SK-N-SH (cell line): ENCODE results near the gene EFNB1. TPM values are rescaled to one million over a fixed set of nuclear protein-coding genes. Genes with fewer than 3 reads are reported as not detected.

ENCODE experiments used
- CTCF ChIA-PET: fragments of 300-600, 350-600 bp; formaldehyde crosslinking; extraction: SDS; loops from one replicate; lab custom pipeline; 2021; lab: Yijun Ruan, JAX
- POLR2A ChIA-PET: fragments of 350-600 bp; sonication (Branson Sonifier 250); formaldehyde crosslinking; extraction: SDS; loops from one replicate; lab custom pipeline; 2020; ENCODE audit warnings: antibody characterized with exemption, inconsistent platforms; lab: Yijun Ruan, JAX
- DNase-seq: peaks from one replicate; pipeline ENCODE4 v3.0.0; 2012
- H2AFZ ChIP-seq: fragments of 200-600 bp; sonication (generic); 2 replicates; pipeline ENCODE4 v1.8.1; 2016; ENCODE audit warnings: antibody characterized with exemption, mild to moderate bottlenecking, low read depth
- H3F3A ChIP-seq: fragments of 200-600 bp; sonication (generic); replicated peaks from 2 replicates; pipeline ENCODE3; 2016; ENCODE audit warnings: antibody characterized with exemption, mild to moderate bottlenecking; ENCODE audit not compliant: insufficient read depth
- H3K27ac ChIP-seq, 2 experiments: fragments of 200-500 bp in 1 of 2; fragments of 200-600 bp in 1 of 2; sonication (Bioruptor generic) in 1 of 2; sonication (generic), shearing (Covaris generic) in 1 of 2; 2 replicates each; pipeline versions ENCODE4 v1.5.1 to v1.6.1; 2014 to 2016; ENCODE audit warnings: low read depth in 2 of 2, inconsistent platforms in 1 of 2, low read length in 1 of 2, mild to moderate bottlenecking in 1 of 2, mixed read lengths in 1 of 2
- H3K27me3 ChIP-seq: fragments of 200-600 bp; sonication (generic), shearing (Covaris generic); 2 replicates; pipeline ENCODE4 v1.6.1; 2016; ENCODE audit warnings: mixed run types; ENCODE audit not compliant: insufficient read depth
- H3K36me3 ChIP-seq, 2 experiments: fragments of 200-500 bp in 1 of 2; fragments of 200-600 bp in 1 of 2; sonication (Bioruptor generic) in 1 of 2; sonication (generic) in 1 of 2; replicated peaks in 1 of 2; 2 replicates each; pipeline versions ENCODE3 to v1.5.1; 2014 to 2016; ENCODE audit warnings: low read length in 1 of 2, mild to moderate bottlenecking in 1 of 2; ENCODE audit not compliant: insufficient read depth in 2 of 2, control insufficient read depth in 1 of 2
- H3K4me1 ChIP-seq, 2 experiments: fragments of 200-500 bp in 1 of 2; fragments of 200-600 bp in 1 of 2; sonication (Bioruptor generic) in 1 of 2; sonication (generic), shearing (Covaris generic) in 1 of 2; 2 replicates each; pipeline versions ENCODE4 v1.5.1 to v1.6.1; 2014 to 2016; ENCODE audit warnings: low read depth in 1 of 2, low read length in 1 of 2, mixed run types in 1 of 2; ENCODE audit not compliant: insufficient read depth in 2 of 2, control insufficient read depth in 1 of 2
- H3K4me2 ChIP-seq: fragments of 200-600 bp; sonication (generic), shearing (Covaris generic); 2 replicates; pipeline ENCODE4 v1.6.1; 2017; ENCODE audit warnings: mixed run types
- H3K4me3 ChIP-seq, 2 experiments: fragments of 200-500 bp in 1 of 2; fragments of 200-600 bp in 1 of 2; sonication (Bioruptor generic) in 1 of 2; sonication (generic), shearing (Covaris generic) in 1 of 2; 2 replicates each; pipeline versions ENCODE4 v1.5.1 to v1.8.1; 2014 to 2016; ENCODE audit warnings: low read depth in 2 of 2, inconsistent platforms in 1 of 2, low read length in 1 of 2, mild to moderate bottlenecking in 1 of 2, mixed read lengths in 1 of 2, moderate library complexity in 1 of 2
- H3K79me2 ChIP-seq: fragments of 200-600 bp; sonication (generic); 2 replicates; pipeline ENCODE4 v1.8.1; 2017; ENCODE audit warnings: mild to moderate bottlenecking; ENCODE audit not compliant: insufficient read depth
- H3K9ac ChIP-seq: fragments of 200-600 bp; sonication (generic); 2 replicates; pipeline ENCODE4 v1.6.1; 2017; ENCODE audit warnings: mixed run types
- H3K9me2 ChIP-seq: fragments of 200-600 bp; sonication (generic); 2 replicates; pipeline ENCODE4 v1.6.1; 2017; ENCODE audit warnings: mixed run types
- H3K9me3 ChIP-seq: fragments of 200-600 bp; sonication (generic); 2 replicates; pipeline ENCODE4 v1.6.1; 2017; ENCODE audit warnings: mixed run types, mild to moderate bottlenecking, moderate library complexity
- H4K20me1 ChIP-seq: fragments of 200-600 bp; sonication (generic); 2 replicates; pipeline ENCODE4 v1.6.1; 2017; ENCODE audit warnings: mild to moderate bottlenecking, mixed run types; ENCODE audit not compliant: insufficient read depth
- CTCF ChIP-seq: fragments of 200-600 bp; sonication (generic); IDR thresholded peaks from 2 replicates; pipeline ENCODE4 v1.6.1; 2017; ENCODE audit warnings: antibody characterized with exemption, mild to moderate bottlenecking, moderate library complexity
- EP300 ChIP-seq, 2 experiments: IDR thresholded peaks; 2 replicates each; pipeline versions ENCODE4 v1.4.0 to v1.6.1; 2012; ENCODE audit warnings: borderline replicate concordance in 1 of 2, low read depth in 1 of 2, low read length in 1 of 2
- FOSL2 ChIP-seq: IDR thresholded peaks from 2 replicates; pipeline ENCODE4 v1.4.0; 2012; ENCODE audit warnings: low read depth, mild to moderate bottlenecking, moderate library complexity, borderline replicate concordance
- FOXJ3 ChIP-seq: sonication (generic); formaldehyde crosslinking; IDR thresholded peaks from 2 replicates; pipeline ENCODE4 v1.5.1; 2020; ENCODE audit warnings: mild to moderate bottlenecking, missing genetic modification reagents
- FOXM1 ChIP-seq: IDR thresholded peaks from 2 replicates; pipeline ENCODE4 v1.4.0; 2012; ENCODE audit warnings: low read depth, mild to moderate bottlenecking
- GATA2 ChIP-seq: sonication (generic); formaldehyde crosslinking; IDR thresholded peaks from 2 replicates; pipeline ENCODE4 v1.5.0; 2020; ENCODE audit warnings: mild to moderate bottlenecking, missing genetic modification reagents
- MAX ChIP-seq: IDR thresholded peaks from 2 replicates; pipeline ENCODE4 v1.4.0; 2012; ENCODE audit warnings: low read depth
- MXI1 ChIP-seq: IDR thresholded peaks from 2 replicates; pipeline ENCODE4 v1.6.1; 2012; ENCODE audit warnings: mild to moderate bottlenecking, low read depth, low read length, improper control_type of control experiment
- NFIC ChIP-seq: IDR thresholded peaks from 2 replicates; pipeline ENCODE4 v1.4.0; 2012; ENCODE audit warnings: borderline replicate concordance
- NRF1 ChIP-seq: IDR thresholded peaks from 2 replicates; pipeline ENCODE4 v1.6.1; 2012; ENCODE audit warnings: low read depth, mild to moderate bottlenecking, low read length
- POLR2AphosphoS5 ChIP-seq: IDR thresholded peaks from 2 replicates; pipeline ENCODE4 v1.6.1; 2012; ENCODE audit warnings: low read depth, low read length
- RAD21 ChIP-seq: IDR thresholded peaks from 2 replicates; pipeline ENCODE4 v1.6.1; 2012; ENCODE audit warnings: mild to moderate bottlenecking, low read length
- RCOR1 ChIP-seq: fragments of 150-350 bp; IDR thresholded peaks from 2 replicates; pipeline ENCODE4 v1.6.1; 2017; ENCODE audit warnings: antibody characterized with exemption, low read length
- RFX5 ChIP-seq: IDR thresholded peaks from 2 replicates; pipeline ENCODE4 v1.6.1; 2012; ENCODE audit warnings: mild to moderate bottlenecking, improper control_type of control experiment, low read length
- RXRA ChIP-seq: IDR thresholded peaks from 2 replicates; pipeline ENCODE4 v1.4.0; 2012; ENCODE audit warnings: low read depth, mild to moderate bottlenecking, borderline replicate concordance
- SIN3A ChIP-seq: IDR thresholded peaks from 2 replicates; pipeline ENCODE4 v1.6.1; 2012; ENCODE audit warnings: low read depth, mild to moderate bottlenecking, low read length, moderate library complexity, borderline replicate concordance
- TEAD4 ChIP-seq: IDR thresholded peaks from 2 replicates; pipeline ENCODE4 v1.4.0; 2012; ENCODE audit warnings: mild to moderate bottlenecking, borderline replicate concordance; ENCODE audit not compliant: insufficient read depth
- USF1 ChIP-seq: IDR thresholded peaks from 2 replicates; pipeline ENCODE4 v1.4.0; 2012; ENCODE audit warnings: low read depth, borderline replicate concordance
- ZBTB33 ChIP-seq: IDR thresholded peaks from 2 replicates; pipeline ENCODE4 v1.4.0; 2012; ENCODE audit warnings: low read depth, borderline replicate concordance
- WGBS: methylation state at CpG from one replicate; pipeline ENCODE4 v1.1.6; 2017; ENCODE audit warnings: low lambda C conversion rate; 5-methylcytosine and 5-hydroxymethylcytosine counted together
- polyA plus RNA-seq, 3 experiments: library from polyadenylated mRNA; depleted of rRNA; stranded (reverse); fragments of >200 nt; gene quantifications; 2 replicates each; pipeline ENCODE4 v1.2.3, GENCODE V29; 2012

The EFNB1 gene
- polyA plus RNA-seq, 1 of the 3 experiments (the other 2 are of a cell fraction), result 8.4 TPM

- TF ChIP-seq RXRA (no peak), USF1 (no peak), MXI1 (no peak), TEAD4 (no peak), RFX5 (no peak), MAX (no peak)
- TF ChIP-seq, all 33 proteins: peak for 0
- CTCF ChIA-PET, result interaction anchor here (1.2 kb wide), 1 partner anchor 11 kb away, joined by 5 read pairs; no protein-coding TSS in a partner anchor
- Histone ChIP-seq H3K27ac (no peak overlapping the region), H3K79me2 (no peaks in the 10 kb centered on the region), H4K20me1 (peaks cover 2% of the 10 kb centered on the region; the same call in 1 of the 2 replicates), H3K9me3 (no peaks in the 10 kb centered on the region), H3K36me3 (no peaks in the 10 kb centered on the region), H3K4me2 (no peak overlapping the region), H3K27me3 (peaks cover 10% of the 10 kb centered on the region; the same call in 1 of the 2 replicates), H3K9me2 (no peaks in the 10 kb centered on the region), H3F3A (no peaks in the 10 kb centered on the region), H2AFZ (no peak overlapping the region), H3K4me1 (peaks cover 0 to 10% of the 10 kb centered on the region in 2 experiments; a peak in 1 of 4 replicates), H3K4me3 (no peak overlapping the region), H3K9ac (no peak overlapping the region)
- whole genome bisulfite sequencing, result 55% methylated on average over 4 of the region's 4 CpGs
- no peak for DNase-seq
- POLR2A ChIA-PET, result interaction anchor here (1.0 kb wide), 1 partner anchor 10 kb away, joined by 3 read pairs; no protein-coding TSS in a partner anchor
These were observed 5.1 kb downstream of the EFNB1 start for GRCh38 chrX:68833855-68834331.

- Histone ChIP-seq H3K27me3 (peaks cover 10% of the 10 kb centered on the region; the same call in 1 of the 2 replicates), H3K9ac (no peak overlapping the region), H3K36me3 (no peaks in the 10 kb centered on the region), H3K9me2 (no peaks in the 10 kb centered on the region), H3K27ac (no peak overlapping the region), H3K4me1 (peaks cover 0 to 10% of the 10 kb centered on the region in 2 experiments; a peak in 1 of 4 replicates), H3K4me3 (no peak overlapping the region), H3K79me2 (no peaks in the 10 kb centered on the region), H3K9me3 (no peaks in the 10 kb centered on the region), H2AFZ (no peak overlapping the region), H3F3A (no peaks in the 10 kb centered on the region), H4K20me1 (peaks cover 2% of the 10 kb centered on the region; the same call in 1 of the 2 replicates), H3K4me2 (no peak overlapping the region)
- WGBS, result 44% methylated on average over 2 of the region's 7 CpGs
- no peak for DNase-seq
- CTCF ChIA-PET, result interaction anchor here (1.0 to 1.2 kb wide), 2 partner anchors 12 to 17 kb away, joined by 4 to 5 read pairs; no protein-coding TSS in a partner anchor
- POLR2A ChIA-PET, result interaction anchor here (1.0 kb wide), 1 partner anchor 10 kb away, joined by 3 read pairs; no protein-coding TSS in a partner anchor
- TF ChIP-seq RCOR1, result no peak
- no peak for TF ChIP-seq EP300 (IDR thresholded peaks at IDR 0.05; ENCODE audit: borderline replicate concordance in 1 of 2, low read depth in 1 of 2, low read length in 1 of 2)
- no peak for TF ChIP-seq FOSL2
- no peak for TF ChIP-seq SIN3A
- TF ChIP-seq ZBTB33, result no peak
- no peak for TF ChIP-seq GATA2 (CRISPR knock-in tag)
- TF ChIP-seq MAX, result no peak
- TF ChIP-seq RFX5, result no peak
- TF ChIP-seq RAD21, result no peak
- no peak for TF ChIP-seq USF1
- no peak for TF ChIP-seq NFIC
- TF ChIP-seq FOXM1, result no peak
- TF ChIP-seq POLR2AphosphoS5, result no peak
- no peak for TF ChIP-seq MXI1
- TF ChIP-seq FOXJ3, result no peak
- no peak for TF ChIP-seq NRF1
- TF ChIP-seq CTCF, result no peak
These were observed 5.7 kb downstream of the EFNB1 start for GRCh38 chrX:68834371-68835103.
